T-helper 22 cell (primary cell): ENCODE results near the gene LYRM9.
"Not testable (repeated sequence)": the region's sequence is repeated elsewhere in the genome, so short reads cannot be mapped to it uniquely, and the experiment has no call there.

Experiments used
- DNase-seq: peaks from one replicate; pipeline ENCODE4 v3.0.0-alpha.2; 2020; ENCODE audit warnings: low read depth

Gene LYRM9

GRCh38 chr17:27873746-27874145 is 19.4 kb downstream of the LYRM9 start:
- no peak for DNase-seq

- no peak for DNase-seq
Observed at GRCh38 chr17:27873211-27873610, 20.0 kb downstream of the LYRM9 start.

DNA sequence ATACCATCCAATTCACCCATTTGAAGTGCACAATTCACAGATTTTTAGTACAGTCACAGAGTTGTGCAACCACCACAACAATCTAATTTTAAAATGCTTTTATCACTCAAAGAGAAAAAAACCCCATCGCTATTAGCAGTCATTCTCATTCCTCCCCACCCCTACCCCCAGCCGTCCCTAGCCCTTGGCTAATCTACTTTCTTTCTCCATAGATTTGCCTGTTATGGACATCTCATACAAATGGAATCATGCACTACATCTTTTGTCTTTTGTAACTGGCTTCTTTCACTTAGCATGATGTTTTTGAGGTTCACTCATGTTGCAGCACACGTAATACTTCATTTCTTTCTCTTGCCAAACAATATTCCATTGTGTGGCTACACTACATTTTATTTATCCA is 20.4 kb downstream of the LYRM9 start:
- DNase-seq: no peak

- no peak for DNase-seq
Observed at GRCh38 chr17:27871407-27871806, 21.8 kb downstream of the LYRM9 start.

GRCh38 chr17:27870345-27870744 is 22.8 kb downstream of the LYRM9 start:
- no peak for DNase-seq

- no peak for DNase-seq
Observed at GRCh38 chr17:27868565-27868964, 24.6 kb downstream of the LYRM9 start.

DNA sequence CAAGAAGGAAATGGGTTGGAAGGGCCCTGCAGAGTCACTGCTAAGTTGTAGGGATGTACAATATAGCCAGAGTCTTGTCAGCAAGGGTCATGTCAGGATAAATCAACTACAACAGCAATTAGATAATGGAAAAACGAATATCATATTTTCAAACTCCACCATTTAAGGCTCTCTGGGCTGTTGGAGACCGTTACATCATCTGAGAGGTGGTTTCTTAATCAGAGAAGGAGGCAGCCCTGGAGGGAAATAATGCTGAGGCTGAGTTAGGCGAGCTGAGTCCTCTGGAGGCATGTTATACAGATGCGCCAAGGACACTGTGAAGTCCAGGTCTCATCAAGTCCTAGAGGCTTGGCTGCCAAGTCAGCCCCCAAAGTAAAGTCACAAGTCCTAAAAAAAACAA is 30.3 kb downstream of the LYRM9 start:
- no peak for DNase-seq

DNA sequence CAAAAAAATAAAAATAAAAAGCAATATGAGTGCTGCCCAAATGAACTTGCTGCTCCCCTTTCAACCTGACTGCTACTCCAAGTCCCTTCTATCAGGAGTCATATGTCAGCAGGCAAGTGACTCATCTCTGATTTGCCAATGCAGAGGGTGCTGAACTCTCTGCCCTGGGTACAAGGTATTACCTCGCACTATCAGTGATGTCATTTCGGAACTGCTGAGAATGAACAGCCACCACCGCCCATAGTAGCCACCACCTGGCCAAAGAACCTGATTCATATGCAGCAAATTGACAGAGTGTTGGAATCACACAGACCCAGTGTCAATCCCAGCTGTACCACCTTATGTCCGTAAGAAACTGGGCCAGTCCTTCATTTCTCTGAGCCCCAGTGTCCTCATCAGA is 31.2 kb downstream of the LYRM9 start:
- no peak for DNase-seq

GRCh38 chr17:27860971-27861664 is 32.0 kb downstream of the LYRM9 start:
- DNase-seq: no peak

DNA sequence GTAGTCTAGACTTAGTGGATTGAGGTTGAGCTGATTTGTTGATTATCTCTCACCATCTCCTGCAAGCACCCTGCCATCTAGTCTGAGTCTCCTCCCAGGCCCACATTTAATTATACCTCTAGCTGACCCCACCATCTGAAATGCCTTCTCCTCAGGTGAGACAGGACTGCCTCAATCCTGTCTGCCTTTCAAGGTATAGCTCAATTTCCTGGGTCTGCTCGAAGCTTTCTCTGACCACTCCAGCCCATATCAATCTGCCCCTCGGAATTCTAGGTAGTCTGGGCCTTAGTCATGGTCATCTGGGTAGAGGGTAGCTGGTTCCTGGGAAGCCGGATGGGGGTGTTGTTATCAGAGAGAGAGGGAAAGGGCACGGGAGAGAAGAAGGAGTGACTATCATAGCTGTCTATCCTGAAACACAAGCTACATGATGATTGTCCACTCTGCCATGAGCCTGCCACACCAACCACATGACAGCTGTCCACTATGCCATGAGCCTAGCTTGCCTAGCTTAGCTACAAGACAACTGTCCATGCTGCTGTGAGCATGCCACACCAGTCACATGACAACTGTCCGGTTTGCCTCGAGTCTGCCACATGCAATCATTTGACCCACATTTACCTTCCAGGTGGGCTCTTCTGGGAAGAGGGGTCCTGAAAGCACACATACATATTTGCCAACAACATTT is 34.4 kb downstream of the LYRM9 start:
- no peak for DNase-seq

DNA sequence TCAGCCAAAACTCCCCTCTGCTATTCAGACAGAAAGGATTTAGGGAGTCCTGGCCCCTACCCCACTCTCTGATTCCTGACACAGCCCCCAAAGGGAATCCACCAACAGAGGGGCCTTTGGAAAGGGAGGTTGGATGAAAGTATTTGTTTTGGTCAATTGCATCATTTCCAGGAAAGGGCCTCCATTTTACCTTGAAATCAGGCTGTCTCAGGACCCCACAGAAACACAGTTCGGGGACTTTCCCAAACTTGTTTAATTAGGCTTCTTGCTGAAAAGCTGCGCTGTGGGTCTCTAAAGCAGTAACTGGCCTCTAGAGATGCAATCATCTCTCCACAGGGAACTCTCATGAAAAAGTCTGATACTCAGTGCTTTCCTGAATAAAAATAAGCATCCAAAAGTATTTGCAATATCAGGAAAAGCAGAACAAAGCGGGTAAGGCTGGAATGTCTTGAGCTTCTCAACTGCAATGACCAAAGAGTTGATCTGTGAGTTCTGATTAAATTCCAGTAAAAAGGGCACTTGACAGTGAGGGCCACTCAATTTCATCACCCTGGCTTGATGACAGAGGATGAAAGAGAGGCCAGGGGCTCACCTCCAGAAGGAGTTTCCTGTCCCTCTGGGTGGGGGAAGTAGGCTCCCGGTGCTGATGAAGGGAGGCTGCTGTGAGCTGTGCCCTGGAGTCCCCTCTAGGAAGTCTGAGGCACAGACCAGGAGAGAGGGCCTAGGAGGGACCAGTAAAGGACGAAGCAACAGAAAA is 36.3 kb downstream of the LYRM9 start:
- no peak for DNase-seq

DNA sequence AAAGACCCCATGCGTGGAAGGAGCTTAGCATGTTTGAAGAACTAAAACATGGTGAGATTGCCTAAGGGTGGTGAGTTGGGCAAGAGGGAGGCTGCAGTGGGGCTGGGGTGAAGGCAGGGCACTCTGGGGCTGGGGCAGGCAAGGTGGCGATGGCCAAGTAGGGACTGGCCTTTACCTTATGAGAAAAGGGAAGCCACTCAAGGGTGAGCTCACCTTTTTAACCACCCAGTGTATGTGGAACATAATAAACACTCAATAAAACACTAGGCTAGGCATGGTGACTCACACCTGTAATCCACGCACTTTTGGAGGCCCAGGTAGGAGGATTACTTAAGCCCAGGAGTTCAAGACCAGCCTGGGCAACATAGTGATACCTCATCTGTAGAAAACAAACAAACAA is 37.7 kb downstream of the LYRM9 start:
- no peak for DNase-seq

DNA sequence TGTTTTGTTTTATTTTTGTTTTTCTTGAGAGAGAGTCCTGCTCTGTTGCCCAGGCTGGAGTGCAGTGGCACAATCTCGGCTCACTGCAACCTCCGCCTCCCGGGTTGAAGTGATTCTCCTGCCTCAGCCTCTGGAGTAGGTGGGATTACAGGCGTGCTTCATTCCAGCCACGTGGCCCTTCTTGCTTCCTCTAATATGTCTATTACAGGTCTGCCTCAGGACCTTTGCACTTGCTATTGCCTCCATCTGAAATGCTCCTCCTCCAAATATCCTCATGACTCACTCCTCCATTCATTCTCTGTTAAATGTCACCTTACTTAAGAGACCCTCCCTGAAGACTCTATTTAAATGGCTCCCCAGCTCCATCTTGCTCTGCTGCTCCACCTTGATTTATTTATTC is 39.0 kb downstream of the LYRM9 start:
- no peak for DNase-seq

DNA sequence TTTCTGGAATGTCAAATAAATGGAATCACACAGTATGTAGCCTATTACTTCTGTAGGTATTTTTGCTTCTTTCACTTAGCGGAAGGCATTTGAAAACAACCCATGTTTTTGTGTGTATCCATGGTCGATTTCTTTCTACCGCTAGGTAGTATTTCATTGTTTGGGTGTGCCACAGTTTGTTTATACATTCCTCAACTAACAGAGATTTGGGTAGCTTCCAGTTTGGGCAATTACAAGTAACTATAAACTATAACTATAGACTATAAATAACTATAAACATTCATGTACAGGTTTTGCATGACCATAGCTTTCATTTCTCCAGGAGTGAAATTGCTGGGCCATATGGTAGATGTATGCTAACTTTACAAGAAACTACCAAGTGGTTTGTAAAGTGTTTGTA is 40.1 kb downstream of the LYRM9 start:
- no peak for DNase-seq

- DNase-seq: no peak
Observed at GRCh38 chr17:27849474-27850185, 43.5 kb downstream of the LYRM9 start.

DNA sequence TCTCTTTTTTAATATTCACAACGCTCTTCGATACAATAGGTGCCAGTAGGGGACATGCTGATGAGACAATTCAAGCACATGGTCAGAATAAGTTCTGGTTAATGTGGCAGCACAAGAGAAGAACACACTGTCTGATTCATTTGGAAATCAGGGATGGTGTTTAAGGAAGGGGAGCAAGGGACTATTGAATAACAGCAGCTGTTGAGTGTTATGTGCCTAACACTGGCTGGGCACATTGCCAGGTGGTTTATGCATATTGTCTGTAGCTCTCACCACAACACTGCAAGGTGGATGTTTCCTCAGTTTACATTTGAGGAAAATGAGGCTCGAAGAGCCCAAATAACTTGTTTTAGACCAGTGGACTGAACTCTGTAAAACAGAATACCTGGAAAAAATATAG is 44.2 kb downstream of the LYRM9 start:
- no peak for DNase-seq

DNA sequence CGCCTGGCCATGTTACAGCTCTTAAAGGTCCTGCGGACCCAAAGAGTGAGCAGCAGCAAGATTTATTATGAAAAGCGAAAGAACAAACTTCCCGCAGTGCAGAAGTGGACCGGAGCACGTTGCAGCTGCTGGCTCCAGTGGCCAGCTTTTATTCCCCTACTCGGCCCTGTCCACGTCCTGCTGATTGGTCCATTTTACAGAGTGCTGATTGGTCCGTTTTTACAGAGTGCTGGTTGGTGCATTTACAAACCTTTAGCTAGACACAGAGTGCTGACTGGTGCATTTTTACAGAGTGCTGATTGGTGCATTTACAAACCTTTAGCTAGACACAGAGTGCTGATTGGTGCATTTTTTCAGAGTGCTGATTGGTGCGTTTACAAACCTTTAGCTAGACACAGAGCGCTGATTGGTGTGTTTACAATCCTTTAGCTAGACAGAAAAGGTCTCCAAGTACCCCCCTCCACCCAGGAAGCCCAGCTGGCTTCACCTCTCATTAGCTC is 46.3 kb downstream of the LYRM9 start:
- DNase-seq: not testable (repeated sequence)

DNA sequence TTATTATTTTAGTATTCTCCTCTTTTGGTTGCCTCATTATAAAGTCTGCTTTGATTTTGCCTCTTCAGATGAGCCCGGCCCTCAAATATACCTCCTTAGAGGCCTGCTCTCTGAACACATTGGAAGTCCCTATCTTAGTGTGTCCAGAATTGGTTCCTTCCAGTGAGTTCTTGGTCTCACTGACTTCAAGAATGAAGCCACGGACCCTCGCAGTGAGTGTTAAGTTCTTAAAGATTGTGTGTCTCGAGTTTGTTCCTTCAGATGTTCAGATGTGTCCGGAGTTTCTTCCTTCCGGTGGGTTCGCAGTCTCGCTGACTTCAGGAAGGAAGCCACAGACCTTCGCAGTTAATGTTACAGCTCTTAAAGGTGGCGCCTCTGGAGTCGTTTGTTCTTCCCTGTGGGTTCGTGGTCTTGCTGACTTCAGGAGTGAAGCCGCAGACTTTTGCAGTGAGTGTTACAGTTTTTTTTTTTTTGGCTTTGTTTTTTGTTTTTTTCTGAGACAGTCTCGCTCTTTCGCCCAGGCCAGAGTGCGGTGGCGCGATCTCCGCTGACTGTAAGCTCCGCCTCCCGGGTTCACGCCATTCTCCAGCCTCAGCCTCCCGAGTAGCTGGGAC is 47.0 kb downstream of the LYRM9 start:
- peak; percentile 4 for DNase-seq

DNA sequence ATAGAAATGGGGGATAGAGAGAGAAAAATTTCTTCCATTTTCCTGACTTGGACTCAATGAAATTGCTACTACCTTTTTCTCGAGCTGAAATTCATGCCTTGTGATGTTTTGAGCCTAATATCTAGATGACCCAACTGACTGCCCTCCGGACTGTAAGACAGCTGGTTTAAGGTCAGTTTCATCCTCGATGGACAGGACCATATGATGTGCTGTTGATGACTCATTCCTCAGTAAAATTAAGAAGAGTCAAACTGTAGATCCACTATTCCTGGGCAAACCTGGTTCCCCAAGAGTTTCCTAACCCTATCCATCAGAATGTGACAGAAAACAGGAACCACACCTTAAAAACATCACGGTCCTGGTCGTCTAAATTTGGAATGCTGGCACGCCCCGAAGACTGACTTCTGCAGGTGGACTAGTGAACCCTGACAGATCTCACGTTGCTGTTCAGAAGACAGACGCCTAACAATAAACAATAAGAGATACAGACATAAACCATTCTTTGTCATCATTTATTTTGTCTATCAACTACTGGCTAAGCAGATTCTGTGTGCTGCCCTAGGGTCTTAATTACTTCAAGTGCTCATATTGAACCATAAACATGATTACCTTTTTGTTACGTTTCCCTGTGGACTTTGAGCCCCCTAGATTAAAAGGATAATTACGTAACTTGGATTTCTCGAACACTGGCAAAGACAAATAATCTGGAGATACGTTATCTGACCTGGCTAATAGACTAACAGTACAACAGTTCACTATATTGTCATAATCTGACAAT is 47.7 kb downstream of the LYRM9 start:
- DNase-seq: no peak

GRCh38 chr17:27840688-27841087 is 52.5 kb downstream of the LYRM9 start:
- no peak for DNase-seq

DNA sequence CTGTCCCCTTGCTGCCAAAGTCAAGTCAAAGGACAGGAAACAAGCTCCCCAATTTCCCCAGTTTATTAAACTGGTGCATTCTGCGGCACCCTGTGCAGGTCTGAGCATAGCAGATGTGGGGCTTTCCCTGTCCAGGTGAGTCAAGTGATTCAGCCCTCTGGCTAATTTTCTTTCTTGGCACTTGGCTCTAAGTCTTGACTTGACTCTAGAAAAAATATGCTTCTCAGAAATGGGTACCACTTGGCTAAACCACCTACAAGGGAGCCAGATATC is 52.8 kb downstream of the LYRM9 start:
- not testable (repeated sequence) for DNase-seq
